HFFc6 (cell line): ENCODE measurements around the gene DCP1B. TPM values are rescaled to one million over a fixed set of nuclear protein-coding genes. Genes with fewer than 3 reads are reported as not detected.

Source experiments
- DNase-seq: peaks from one replicate; pipeline ENCODE4 v3.0.0-alpha.2; 2018
- H3K27ac Mint-ChIP-seq: 2 replicates; pipeline ENCODE4 v1.8.0; 2020; ENCODE audit warnings: mild to moderate bottlenecking, mixed read lengths
- H3K27me3 Mint-ChIP-seq: 2 replicates; pipeline ENCODE4 v1.8.0; 2021; ENCODE audit warnings: mild to moderate bottlenecking, moderate library complexity, mixed read lengths; ENCODE audit not compliant: insufficient read depth
- H3K36me3 Mint-ChIP-seq: 2 replicates; pipeline ENCODE4 v1.8.0; 2021; ENCODE audit warnings: low read depth, mixed read lengths
- H3K4me1 Mint-ChIP-seq: 2 replicates; pipeline ENCODE4 v1.8.0; 2020; ENCODE audit warnings: low read depth, mixed read lengths
- H3K4me3 Mint-ChIP-seq: 2 replicates; pipeline ENCODE4 v1.8.0; 2020; ENCODE audit warnings: mild to moderate bottlenecking, moderate library complexity, mixed read lengths
- H3K9me3 Mint-ChIP-seq: 2 replicates; pipeline ENCODE4 v1.8.0; 2020; ENCODE audit warnings: mild to moderate bottlenecking, mixed read lengths
- CTCF ChIP-seq: fragments of 200-600 bp; sonication (generic); IDR thresholded peaks from 2 replicates; pipeline ENCODE4 v1.5.0; 2021; ENCODE audit warnings: antibody characterized with exemption, mild to moderate bottlenecking
- total RNA-seq, 6 experiments: library from RNA; stranded (reverse); fragmentation: NEBNext Ultra II Directional; extraction: Animal tissue kit (Norgen Biotek cat#: 25700); gene quantifications; 2 replicates in 1 of 6; 3 replicates in 5 of 6; pipeline ENCODE4 v1.2.3, GENCODE V29; 2021

Gene DCP1B
- total RNA-seq, 6 experiments from 2014 or later = 12.6 to 16.4 (median 14.5) TPM

- Mint-ChIP-seq H3K27me3 (peaks cover 6% of the 10 kb centered on the region), H3K27ac (no peak overlapping the region), H3K4me3 (peak overlapping the region; percentile 56), H3K4me1 (peaks cover 34% of the 10 kb centered on the region), H3K36me3 (no peaks in the 10 kb centered on the region), H3K9me3 (peaks cover 3% of the 10 kb centered on the region; the same call in 1 of the 2 replicates)
- DNase-seq = no peak
- TF ChIP-seq CTCF = no peak
These were observed 45.6 kb upstream of the DCP1B start for GRCh38 chr12:2049604-2050540.

GRCh38 chr12:2047752-2048151 is 43.5 kb upstream of the DCP1B start:
- no peak for DNase-seq
- Mint-ChIP-seq H3K36me3 (no peaks in the 10 kb centered on the region), H3K9me3 (peaks cover 3% of the 10 kb centered on the region; the same call in 1 of the 2 replicates), H3K27me3 (peaks cover 12% of the 10 kb centered on the region), H3K27ac (no peak overlapping the region), H3K4me1 (peaks cover 27% of the 10 kb centered on the region), H3K4me3 (no peak overlapping the region)
- TF ChIP-seq CTCF = no peak

- H3K9me3 Mint-ChIP-seq = peaks cover 3% of the 10 kb centered on the region; the same call in 1 of the 2 replicates
- H3K27me3 Mint-ChIP-seq = peaks cover 12% of the 10 kb centered on the region
- H3K4me1 Mint-ChIP-seq = peaks cover 25% of the 10 kb centered on the region
- no peak for DNase-seq
- no peak overlapping the region for H3K4me3 Mint-ChIP-seq
- H3K36me3 Mint-ChIP-seq = no peaks in the 10 kb centered on the region
- no peak overlapping the region for H3K27ac Mint-ChIP-seq
- TF ChIP-seq CTCF = no peak
These were observed 42.7 kb upstream of the DCP1B start for GRCh38 chr12:2046957-2047356.

GRCh38 chr12:2044165-2044564 is 39.9 kb upstream of the DCP1B start:
- peaks cover 3% of the 10 kb centered on the region; the same call in 1 of the 2 replicates for H3K9me3 Mint-ChIP-seq
- no peak overlapping the region for H3K4me3 Mint-ChIP-seq
- no peak for DNase-seq
- H3K36me3 Mint-ChIP-seq = no peaks in the 10 kb centered on the region
- no peak for TF ChIP-seq CTCF
- peaks cover 2% of the 10 kb centered on the region for H3K4me1 Mint-ChIP-seq
- H3K27me3 Mint-ChIP-seq = peaks cover 20% of the 10 kb centered on the region
- H3K27ac Mint-ChIP-seq = no peak overlapping the region

GRCh38 chr12:2043054-2043453 is 38.8 kb upstream of the DCP1B start:
- Mint-ChIP-seq H3K9me3 (peaks cover 3% of the 10 kb centered on the region; the same call in 1 of the 2 replicates), H3K27me3 (peaks cover 20% of the 10 kb centered on the region), H3K4me3 (no peak overlapping the region), H3K36me3 (no peaks in the 10 kb centered on the region), H3K27ac (no peak overlapping the region), H3K4me1 (no peaks in the 10 kb centered on the region)
- DNase-seq = no peak
- no peak for TF ChIP-seq CTCF
